DOHH2 (cell line): ENCODE measurements around the gene TMOD2.

Experiments
- CTCF ChIP-seq: fragments of 200-600 bp; sonication (generic); IDR thresholded peaks from one replicate; pipeline ENCODE4 v1.5.1; 2014; ENCODE audit warnings: antibody characterized with exemption, mild to moderate bottlenecking, low read depth, low read length; ENCODE audit not compliant: poor library complexity, severe bottlenecking
- EZH2phosphoT487 ChIP-seq: fragments of 200-600 bp; sonication (generic); IDR thresholded peaks from 2 replicates; pipeline ENCODE4 v1.6.1; 2017; ENCODE audit warnings: borderline replicate concordance, mild to moderate bottlenecking, antibody characterized with exemption, low read length, moderate library complexity, mixed read lengths

GRCh38 chr15:51724199-51724598 is 27.2 kb upstream of the TMOD2 start:
- no peak for TF ChIP-seq CTCF
- TF ChIP-seq EZH2phosphoT487, result no peak
